ENCODE results near the gene SLC12A3.

DNA sequence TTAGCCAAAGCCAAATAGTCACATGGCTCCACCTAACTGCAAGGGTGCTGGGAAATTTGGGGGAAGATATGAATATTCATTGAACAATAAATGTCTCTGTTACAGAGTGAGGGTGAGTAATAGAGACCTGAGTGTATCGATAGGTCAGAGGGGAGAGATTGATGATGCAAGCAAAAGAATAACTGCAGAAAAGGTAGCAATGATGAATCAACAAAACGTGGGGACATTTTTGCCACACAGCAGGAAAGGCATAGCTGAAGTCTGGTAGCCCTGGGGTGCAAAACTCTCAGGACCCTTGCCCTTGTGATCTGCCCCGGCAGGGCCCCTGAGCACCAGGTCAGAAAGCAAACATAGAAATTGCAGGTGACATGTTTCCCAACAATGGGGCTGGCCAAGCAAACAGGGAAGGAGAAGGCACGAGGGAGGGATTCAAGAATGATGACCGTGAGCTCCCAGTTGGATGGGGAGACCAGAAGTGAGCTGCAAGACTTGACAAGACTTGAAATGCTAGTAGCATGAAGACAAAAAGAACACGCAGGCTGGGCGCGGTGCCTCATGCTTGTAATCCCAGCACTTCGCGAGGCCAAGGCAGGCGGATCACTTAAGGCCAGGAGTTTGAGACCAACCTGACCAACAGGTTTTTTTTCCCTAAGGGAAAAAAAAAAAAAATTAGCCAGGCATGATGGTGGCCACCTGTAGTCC is 54.2 kb downstream of the SLC12A3 start:
- TF ChIP-seq POLR2A (IDR thresholded peaks at IDR 0.05) = no peak
- TF ChIP-seq, protein P1, sequence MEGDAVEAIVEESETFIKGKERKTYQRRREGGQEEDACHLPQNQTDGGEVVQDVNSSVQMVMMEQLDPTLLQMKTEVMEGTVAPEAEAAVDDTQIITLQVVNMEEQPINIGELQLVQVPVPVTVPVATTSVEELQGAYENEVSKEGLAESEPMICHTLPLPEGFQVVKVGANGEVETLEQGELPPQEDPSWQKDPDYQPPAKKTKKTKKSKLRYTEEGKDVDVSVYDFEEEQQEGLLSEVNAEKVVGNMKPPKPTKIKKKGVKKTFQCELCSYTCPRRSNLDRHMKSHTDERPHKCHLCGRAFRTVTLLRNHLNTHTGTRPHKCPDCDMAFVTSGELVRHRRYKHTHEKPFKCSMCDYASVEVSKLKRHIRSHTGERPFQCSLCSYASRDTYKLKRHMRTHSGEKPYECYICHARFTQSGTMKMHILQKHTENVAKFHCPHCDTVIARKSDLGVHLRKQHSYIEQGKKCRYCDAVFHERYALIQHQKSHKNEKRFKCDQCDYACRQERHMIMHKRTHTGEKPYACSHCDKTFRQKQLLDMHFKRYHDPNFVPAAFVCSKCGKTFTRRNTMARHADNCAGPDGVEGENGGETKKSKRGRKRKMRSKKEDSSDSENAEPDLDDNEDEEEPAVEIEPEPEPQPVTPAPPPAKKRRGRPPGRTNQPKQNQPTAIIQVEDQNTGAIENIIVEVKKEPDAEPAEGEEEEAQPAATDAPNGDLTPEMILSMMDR (IDR thresholded peaks at IDR 0.05) = no peak
